Naive B cell (primary cell): Measurements from ENCODE around the gene AKIRIN1. TPM values are rescaled to one million over a fixed set of nuclear protein-coding genes. Genes with fewer than 3 reads are reported as not detected.

Source experiments
- polyA plus RNA-seq, 6 donors: library from polyadenylated mRNA; unstranded; fragments of 300-500 nt; fragmentation: Illumina TruSeq; gene quantifications; one replicate each; pipeline ENCODE4 v1.2.3, GENCODE V29; 2021; ENCODE audit warnings: low read depth in 6 of 6

Gene AKIRIN1
- polyA plus RNA-seq, 6 donors from 2014 or later, result 61.9 to 89.7 (median 76.1) TPM

Other genes with a start within 250 kb of the AKIRIN1 start
- gene RRAGC, start 131.5 kb upstream of the AKIRIN1 start, polyA plus RNA-seq, result 10 to 100 TPM; 13.9 to 18.7 (median 14.8) TPM
- 10 to 100 TPM; 30.9 to 49.5 (median 35.7) TPM for gene MYCBP, start 117.9 kb upstream of the AKIRIN1 start, polyA plus RNA-seq
- gene GJA9, start 109.7 kb upstream of the AKIRIN1 start, polyA plus RNA-seq, result not detected
- gene RHBDL2, start 49.4 kb upstream of the AKIRIN1 start, polyA plus RNA-seq, result not detected
- 100 to 1,000 TPM; 232 to 288 (median 258) TPM for gene NDUFS5, start 35.1 kb downstream of the AKIRIN1 start, polyA plus RNA-seq
- gene MACF1, start 213.4 kb downstream of the AKIRIN1 start, polyA plus RNA-seq, result 10 to 100 TPM in 5 of 6 donors, 1 to 10 TPM in 1; 9.1 to 96.3 (median 29.5) TPM